ENCODE data around the gene SDR42E1. TPM values are rescaled to one million over a fixed set of nuclear protein-coding genes. Genes with fewer than 3 reads are reported as not detected.
"Not testable (repeated sequence)": the region's sequence is repeated elsewhere in the genome, so short reads cannot be mapped to it uniquely, and the experiment has no call there.

Gene SDR42E1
- total RNA-seq, 1 donor from 2014 or later: 4.2 TPM

DNA sequence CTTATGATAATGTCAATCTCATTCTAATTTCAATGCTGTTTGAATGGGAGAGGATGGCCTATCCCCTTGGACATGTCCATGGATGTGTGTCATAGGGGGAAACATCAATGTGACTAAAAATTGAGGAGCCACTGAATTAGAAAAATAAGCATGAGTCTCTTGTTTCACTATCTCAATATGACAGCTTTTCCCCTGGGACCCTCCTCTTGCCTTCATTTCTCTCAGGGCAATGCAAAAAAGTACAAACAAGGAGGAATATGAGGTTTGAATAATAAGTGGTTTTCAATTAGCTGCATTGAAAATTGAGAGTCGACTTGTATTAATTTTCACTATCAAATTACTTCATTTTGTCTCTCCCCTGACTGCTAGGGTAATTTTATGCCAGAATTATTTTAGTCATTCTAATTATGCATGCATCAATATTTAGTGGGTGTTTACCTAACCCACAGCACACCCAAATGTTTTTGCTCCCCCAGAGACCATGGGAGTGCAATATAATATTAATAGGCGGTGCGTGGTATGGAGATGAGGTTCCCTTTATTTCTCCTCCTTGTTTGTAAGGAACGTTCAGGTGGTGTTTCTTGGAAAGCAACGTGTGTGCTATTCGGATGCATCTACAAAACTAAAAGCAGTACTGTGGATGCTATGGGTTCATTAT, 6.8 kb upstream of the SDR42E1 start:
- Histone ChIP-seq H3K4me1 (peaks cover 10% of the 10 kb centered on the region), H3K27me3 (no peaks in the 10 kb centered on the region), H3K27ac (no peak overlapping the region), H3K9me3 (no peaks in the 10 kb centered on the region), H3K4me3 (no peak overlapping the region), H3K36me3 (no peaks in the 10 kb centered on the region)
- TF ChIP-seq, protein P1, sequence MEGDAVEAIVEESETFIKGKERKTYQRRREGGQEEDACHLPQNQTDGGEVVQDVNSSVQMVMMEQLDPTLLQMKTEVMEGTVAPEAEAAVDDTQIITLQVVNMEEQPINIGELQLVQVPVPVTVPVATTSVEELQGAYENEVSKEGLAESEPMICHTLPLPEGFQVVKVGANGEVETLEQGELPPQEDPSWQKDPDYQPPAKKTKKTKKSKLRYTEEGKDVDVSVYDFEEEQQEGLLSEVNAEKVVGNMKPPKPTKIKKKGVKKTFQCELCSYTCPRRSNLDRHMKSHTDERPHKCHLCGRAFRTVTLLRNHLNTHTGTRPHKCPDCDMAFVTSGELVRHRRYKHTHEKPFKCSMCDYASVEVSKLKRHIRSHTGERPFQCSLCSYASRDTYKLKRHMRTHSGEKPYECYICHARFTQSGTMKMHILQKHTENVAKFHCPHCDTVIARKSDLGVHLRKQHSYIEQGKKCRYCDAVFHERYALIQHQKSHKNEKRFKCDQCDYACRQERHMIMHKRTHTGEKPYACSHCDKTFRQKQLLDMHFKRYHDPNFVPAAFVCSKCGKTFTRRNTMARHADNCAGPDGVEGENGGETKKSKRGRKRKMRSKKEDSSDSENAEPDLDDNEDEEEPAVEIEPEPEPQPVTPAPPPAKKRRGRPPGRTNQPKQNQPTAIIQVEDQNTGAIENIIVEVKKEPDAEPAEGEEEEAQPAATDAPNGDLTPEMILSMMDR (IDR thresholded peaks at IDR 0.05): no peak
- no peak for TF ChIP-seq POLR2A (IDR thresholded peaks at IDR 0.05)
- no peak for TF ChIP-seq POLR2AphosphoS5 (IDR thresholded peaks at IDR 0.05; ENCODE audit: insufficient read depth in 1 of 2, low read depth in 1 of 2)
- no peak for DNase-seq (ENCODE audit: extremely low spot score in 2 of 2)
- intact Hi-C loops (cut with DNase I): no loop called here

DNA sequence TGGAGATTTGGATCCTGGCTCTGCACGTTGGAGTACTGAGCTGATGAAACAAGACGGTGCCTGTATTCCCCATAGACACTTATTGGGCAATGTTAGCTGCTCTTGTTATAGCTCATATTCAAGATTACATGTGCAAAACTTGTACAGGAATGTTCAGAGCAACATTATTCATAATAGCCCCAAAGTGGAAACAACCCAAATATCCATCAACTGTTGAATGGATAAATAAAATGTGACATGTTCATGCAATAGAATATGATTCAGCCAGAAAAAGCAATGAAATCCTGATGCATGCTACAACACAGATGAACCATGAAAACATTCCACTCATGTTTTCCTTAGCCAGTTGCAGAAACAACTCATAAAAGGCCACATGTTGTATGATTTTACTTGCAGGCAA, 5.7 kb upstream of the SDR42E1 start:
- Histone ChIP-seq H3K9me3 (no peaks in the 10 kb centered on the region), H3K4me1 (peaks cover 10% of the 10 kb centered on the region), H3K27me3 (no peaks in the 10 kb centered on the region), H3K36me3 (no peaks in the 10 kb centered on the region), H3K27ac (no peak overlapping the region), H3K4me3 (no peak overlapping the region)
- intact Hi-C loops (cut with DNase I): no loop called here
- TF ChIP-seq POLR2A (IDR thresholded peaks at IDR 0.05): no peak
- TF ChIP-seq, protein P1 (IDR thresholded peaks at IDR 0.05): no peak
- peak in 1 of 2 donors; percentile 61 for TF ChIP-seq POLR2AphosphoS5 (IDR thresholded peaks at IDR 0.05; ENCODE audit: insufficient read depth in 1 of 2, low read depth in 1 of 2)
- DNase-seq (ENCODE audit: extremely low spot score in 2 of 2): no peak

DNA sequence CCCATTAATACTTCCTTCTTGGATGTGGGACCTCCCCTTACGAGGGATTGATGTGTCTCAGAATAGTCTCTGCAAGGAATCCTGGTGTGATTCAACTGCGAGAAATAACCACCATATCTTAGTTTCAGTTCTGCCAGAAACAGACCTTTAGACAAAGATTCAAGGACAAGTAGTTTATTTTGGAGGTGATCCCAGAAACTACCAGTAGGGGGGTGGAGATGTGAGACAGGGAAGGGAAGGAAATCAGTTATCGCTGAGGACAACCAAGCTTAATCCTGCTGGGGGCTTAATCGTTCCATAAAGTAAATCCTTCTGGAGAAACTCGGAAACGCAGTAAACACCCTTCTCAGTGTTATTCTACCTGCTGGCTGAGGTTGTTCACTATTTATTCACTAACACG, 5.0 kb upstream of the SDR42E1 start:
- no peak for DNase-seq (ENCODE audit: extremely low spot score in 2 of 2)
- TF ChIP-seq POLR2A (IDR thresholded peaks at IDR 0.05) (no peak), POLR2AphosphoS5 (IDR thresholded peaks at IDR 0.05; ENCODE audit: insufficient read depth in 1 of 2, low read depth in 1 of 2) (no peak)
- TF ChIP-seq, protein P1 (IDR thresholded peaks at IDR 0.05): no peak
- Histone ChIP-seq H3K36me3 (no peaks in the 10 kb centered on the region), H3K27me3 (no peaks in the 10 kb centered on the region), H3K27ac (no peak overlapping the region), H3K4me3 (no peak overlapping the region), H3K9me3 (no peaks in the 10 kb centered on the region), H3K4me1 (peaks cover 10% of the 10 kb centered on the region)
- intact Hi-C loops (cut with DNase I): no loop called here

DNA sequence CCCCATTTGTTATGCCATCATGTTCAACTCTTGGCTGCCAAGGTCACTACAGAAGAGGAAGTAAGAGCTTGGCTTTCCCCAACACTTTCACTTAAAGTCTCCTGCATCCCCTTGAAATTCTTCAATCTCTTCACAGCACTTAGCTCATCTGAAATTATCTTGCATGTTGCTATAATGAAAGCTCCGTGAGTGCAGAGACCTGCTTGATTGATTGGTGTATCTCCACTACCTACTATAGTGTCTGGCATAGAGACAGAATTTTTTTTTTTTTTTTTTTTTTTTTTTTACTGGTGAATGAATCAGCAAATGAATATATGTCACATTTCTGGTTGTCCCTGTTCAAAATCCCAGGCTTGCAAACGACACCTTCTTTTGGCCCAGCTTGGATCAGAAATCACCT, 1.9 kb upstream of the SDR42E1 start:
- no peak for DNase-seq (ENCODE audit: extremely low spot score in 2 of 2)
- intact Hi-C loops (cut with DNase I): no loop called here
- Histone ChIP-seq H3K27ac (no peak overlapping the region), H3K27me3 (no peaks in the 10 kb centered on the region), H3K4me3 (no peak overlapping the region), H3K36me3 (no peaks in the 10 kb centered on the region), H3K9me3 (peaks cover 4% of the 10 kb centered on the region), H3K4me1 (peaks cover 10% of the 10 kb centered on the region)
- TF ChIP-seq, protein P1 (IDR thresholded peaks at IDR 0.05): no peak
- TF ChIP-seq POLR2A (IDR thresholded peaks at IDR 0.05): no peak
- no peak for TF ChIP-seq POLR2AphosphoS5 (IDR thresholded peaks at IDR 0.05; ENCODE audit: insufficient read depth in 1 of 2, low read depth in 1 of 2)

DNA sequence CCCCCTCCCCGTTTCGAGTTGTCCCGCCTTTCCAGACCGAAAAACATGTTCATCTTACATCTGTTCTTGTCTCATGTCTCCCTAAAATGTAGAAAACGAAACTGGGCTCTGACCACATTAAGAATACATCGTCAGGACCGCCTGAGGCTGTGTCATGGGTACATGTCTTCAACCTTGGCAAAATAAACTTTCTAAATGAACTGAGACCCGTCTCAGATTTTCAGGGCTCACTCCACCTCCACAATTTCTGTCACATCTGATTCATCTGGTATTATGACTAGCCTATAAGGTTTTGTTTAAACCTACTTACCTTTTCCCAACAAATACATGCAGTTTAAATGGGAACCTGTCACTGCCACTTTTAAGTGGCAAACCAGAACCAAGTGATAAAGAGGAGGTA, 621 bp downstream of the SDR42E1 start:
- Histone ChIP-seq H3K27me3 (no peaks in the 10 kb centered on the region), H3K36me3 (no peaks in the 10 kb centered on the region), H3K4me1 (no peaks in the 10 kb centered on the region), H3K9me3 (peaks cover 4% of the 10 kb centered on the region), H3K27ac (no peak overlapping the region), H3K4me3 (peak overlapping the region; percentile 39 to 49)
- no peak for TF ChIP-seq POLR2A (IDR thresholded peaks at IDR 0.05)
- TF ChIP-seq POLR2AphosphoS5 (IDR thresholded peaks at IDR 0.05; ENCODE audit: insufficient read depth in 1 of 2, low read depth in 1 of 2): no peak
- TF ChIP-seq, protein P1 (IDR thresholded peaks at IDR 0.05): no peak
- intact Hi-C loops (cut with DNase I): no loop called here
- no peak for DNase-seq (ENCODE audit: extremely low spot score in 2 of 2)

DNA sequence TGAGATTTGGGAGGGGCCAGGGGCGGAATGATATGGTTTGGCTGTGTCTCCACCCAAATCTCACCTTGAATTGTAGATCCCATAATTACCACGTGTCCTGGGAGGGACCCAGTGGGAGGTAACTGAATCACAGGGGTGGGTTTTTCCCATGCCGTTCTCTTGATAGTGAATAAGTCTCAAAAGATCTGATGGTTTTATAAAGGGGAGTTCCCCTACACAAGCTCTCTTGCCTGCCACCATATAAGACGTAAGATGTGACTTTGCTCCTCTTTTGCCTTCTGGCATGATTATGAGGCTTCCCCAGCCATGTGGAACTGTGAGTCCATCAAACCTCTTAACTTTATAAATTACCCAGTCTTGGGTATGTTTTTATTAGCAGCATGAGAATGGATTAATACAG, 1.5 kb downstream of the SDR42E1 start:
- H3K9me3 ChIP-seq; H3K27ac ChIP-seq; H3K4me3 ChIP-seq; H3K27me3 ChIP-seq; intact Hi-C loops (cut with DNase I); H3K36me3 ChIP-seq; DNase-seq (ENCODE audit: extremely low spot score in 2 of 2); H3K4me1 ChIP-seq: not testable (repeated sequence)
